Measurements from ENCODE around the gene MACROD2.

DNA sequence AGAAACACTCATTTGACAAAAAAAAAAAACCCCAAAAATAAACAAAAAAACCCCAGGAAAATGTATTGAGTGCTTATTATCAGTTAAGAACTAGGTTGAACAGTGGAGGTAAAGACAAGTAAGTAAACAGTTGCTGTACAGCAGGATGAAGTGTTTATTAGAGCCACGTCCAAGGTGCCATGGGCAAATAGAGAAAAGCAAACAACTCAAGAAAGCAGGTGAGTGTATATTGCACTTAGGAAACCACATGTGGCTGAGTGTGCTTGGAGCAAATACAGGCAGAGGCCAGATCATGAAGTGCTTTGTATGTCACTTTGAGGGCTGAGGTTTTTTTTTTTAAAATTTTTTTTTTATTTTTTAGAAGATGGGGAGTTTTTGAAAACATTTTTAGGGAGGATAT is 98.3 kb downstream of the MACROD2 start:
- TF ChIP-seq CTCF (IDR thresholded peaks at IDR 0.05), result no peak
- no peak for TF ChIP-seq POLR2A (IDR thresholded peaks at IDR 0.05)
